ENCODE results near the gene FUT7. TPM values are rescaled to one million over a fixed set of nuclear protein-coding genes. Genes with fewer than 3 reads are reported as not detected.

FUT7 gene
- total RNA-seq, 1 donor from 2014 or later = 0.22 TPM

DNA sequence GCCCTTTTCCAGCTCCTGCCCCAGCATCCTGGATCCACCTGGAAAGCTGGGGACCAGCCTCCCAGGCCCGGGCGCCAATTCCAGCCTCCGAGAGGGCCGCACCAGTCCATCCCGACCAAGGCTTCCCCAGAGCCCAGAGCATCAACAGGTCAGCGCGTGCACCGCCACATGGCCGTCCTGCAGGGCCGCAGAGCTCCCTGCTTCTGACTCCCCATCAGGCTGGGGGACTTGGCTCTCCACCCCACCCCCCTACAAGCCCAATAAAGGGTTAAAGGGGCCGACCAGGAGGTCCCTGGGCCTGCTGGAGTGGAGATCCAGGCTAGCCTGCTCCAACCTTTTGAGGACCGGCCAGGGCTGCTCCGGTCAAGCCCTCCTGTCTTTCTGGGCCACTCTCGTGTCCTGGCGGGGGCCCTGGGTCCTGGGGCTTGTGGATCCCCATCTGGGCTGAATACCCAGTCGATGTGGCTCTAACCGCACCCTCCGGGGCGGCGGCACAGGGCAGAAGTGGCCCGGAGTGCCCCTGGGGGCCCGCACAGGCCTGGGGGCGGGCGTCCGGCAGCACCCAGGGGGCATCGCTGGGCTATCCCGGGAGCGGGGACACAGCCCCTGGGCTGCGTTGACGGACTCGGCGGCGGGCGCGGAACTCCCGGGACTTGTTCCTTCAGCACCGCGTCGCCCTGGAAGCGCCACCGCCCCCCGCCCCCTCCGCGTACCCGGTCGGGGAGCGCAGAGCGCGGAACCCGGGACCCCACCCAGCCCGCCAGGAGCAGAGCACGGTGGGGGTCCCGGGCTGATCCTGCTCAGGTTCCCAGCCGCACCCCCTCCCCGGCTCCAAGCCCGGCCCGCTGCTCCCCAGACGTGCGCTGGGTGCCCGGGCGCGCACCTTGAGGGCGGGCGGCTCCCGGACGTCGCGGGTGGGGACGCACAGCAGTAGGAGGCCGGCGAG is 21.4 kb upstream of the FUT7 start:
- DNase-seq (ENCODE audit: low spot score) = no peak
- intact Hi-C loops (cut with DNase I) = no loop called here

DNA sequence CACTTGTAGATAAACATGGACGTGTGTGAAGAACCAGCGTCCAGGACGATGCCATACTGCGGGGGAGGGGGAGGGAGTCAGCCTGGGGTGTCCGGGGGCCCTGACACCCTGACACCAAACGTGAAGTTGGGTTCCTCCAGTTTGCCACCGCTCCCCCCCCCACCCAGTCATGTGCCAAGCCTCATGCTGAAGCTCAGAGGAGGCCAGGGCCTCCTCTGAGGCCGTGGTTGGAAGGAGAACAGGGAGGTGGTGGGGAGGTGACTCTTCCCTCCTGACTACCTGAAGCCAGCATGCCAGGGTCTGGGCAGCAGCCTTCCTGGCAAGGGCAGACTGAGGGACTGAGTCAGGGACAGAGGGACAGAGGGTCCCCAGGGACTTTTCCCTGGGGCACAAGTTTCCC is 20.4 kb upstream of the FUT7 start:
- intact Hi-C loops (cut with DNase I) = no loop called here

DNA sequence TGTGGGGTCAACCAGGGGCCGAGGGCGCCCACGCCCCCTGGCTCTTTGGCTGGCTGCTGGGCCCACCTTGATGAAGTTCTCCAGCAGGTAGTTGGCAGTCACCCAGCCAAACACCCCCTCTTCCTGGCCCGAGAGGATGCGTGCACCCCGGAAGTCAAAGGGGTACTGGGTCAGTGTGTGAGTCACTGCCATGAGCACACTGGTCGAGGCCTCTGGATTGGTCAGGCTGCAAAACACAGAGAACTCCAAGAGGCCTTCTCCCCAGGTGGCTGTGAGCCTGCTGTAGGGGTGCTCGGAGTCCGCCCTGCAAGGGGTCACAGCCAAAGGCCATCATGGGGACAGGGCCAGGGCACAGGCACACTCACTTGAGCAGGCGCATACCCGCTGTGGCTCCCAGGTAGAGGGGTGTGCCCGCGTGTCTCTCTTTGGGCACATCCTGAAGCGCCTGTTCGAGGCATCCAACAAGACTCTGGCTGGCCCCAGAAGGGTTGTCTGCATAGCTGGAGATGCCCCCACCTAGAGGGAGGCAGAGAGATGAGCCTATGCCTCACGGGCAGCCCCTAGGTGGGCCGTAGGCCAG is 19.3 kb upstream of the FUT7 start:
- no peak for DNase-seq (ENCODE audit: low spot score)

More for the DNA sequence above, 20.4 kb upstream of the FUT7 start:
- no peak for DNase-seq (ENCODE audit: low spot score)

GRCh38 chr9:137050570-137050969 is 18.7 kb upstream of the FUT7 start:
- DNase-seq (ENCODE audit: low spot score) = no peak
- intact Hi-C loops (cut with DNase I) = no loop called here

More for the DNA sequence above, 19.3 kb upstream of the FUT7 start:
- intact Hi-C loops (cut with DNase I) = no loop called here

DNA sequence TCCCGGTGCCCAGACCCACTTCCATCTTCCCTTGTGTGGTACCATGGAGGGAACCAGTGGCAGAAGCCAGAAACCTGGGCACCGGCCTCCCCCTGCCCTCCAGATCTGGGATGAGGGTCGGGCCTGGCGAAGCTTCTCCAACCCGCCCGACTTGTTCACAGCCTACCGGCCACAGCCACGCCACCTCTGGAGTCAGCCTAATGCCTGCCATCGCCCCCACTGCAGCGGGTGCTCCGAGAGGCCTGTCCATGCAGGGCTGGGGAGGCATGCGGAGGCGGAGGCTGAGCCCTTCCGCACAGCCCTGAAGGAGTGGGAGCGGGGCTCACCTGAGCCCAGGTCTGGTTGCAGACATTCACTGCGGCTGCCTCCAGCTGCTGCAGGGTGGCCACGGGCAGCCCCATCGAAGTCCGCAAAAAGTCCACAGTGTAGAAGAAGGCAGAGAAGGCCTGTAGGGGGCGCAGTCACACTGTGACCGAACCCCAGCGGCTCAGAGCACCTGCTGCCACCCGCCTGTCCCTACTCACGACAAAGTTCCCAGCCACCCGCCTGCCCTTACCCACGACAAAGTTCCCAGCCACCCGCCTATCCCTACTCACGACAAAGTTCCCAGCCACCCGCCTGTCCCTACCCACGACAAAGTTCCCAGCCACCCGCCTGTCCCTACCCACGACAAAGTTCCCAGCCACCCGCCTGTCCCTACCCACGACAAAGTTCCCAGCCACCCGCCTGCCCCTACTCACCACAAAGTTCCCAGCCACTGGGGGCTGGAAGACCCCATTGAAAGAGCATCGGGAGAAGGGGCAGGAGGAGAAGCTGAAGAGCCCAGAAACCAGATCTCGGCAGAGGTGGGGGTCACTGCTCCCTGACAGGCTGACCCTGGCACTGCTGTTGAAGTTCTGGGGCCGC is 17.9 kb upstream of the FUT7 start:
- intact Hi-C loops (cut with DNase I) = no loop called here
- no peak for DNase-seq (ENCODE audit: low spot score)

DNA sequence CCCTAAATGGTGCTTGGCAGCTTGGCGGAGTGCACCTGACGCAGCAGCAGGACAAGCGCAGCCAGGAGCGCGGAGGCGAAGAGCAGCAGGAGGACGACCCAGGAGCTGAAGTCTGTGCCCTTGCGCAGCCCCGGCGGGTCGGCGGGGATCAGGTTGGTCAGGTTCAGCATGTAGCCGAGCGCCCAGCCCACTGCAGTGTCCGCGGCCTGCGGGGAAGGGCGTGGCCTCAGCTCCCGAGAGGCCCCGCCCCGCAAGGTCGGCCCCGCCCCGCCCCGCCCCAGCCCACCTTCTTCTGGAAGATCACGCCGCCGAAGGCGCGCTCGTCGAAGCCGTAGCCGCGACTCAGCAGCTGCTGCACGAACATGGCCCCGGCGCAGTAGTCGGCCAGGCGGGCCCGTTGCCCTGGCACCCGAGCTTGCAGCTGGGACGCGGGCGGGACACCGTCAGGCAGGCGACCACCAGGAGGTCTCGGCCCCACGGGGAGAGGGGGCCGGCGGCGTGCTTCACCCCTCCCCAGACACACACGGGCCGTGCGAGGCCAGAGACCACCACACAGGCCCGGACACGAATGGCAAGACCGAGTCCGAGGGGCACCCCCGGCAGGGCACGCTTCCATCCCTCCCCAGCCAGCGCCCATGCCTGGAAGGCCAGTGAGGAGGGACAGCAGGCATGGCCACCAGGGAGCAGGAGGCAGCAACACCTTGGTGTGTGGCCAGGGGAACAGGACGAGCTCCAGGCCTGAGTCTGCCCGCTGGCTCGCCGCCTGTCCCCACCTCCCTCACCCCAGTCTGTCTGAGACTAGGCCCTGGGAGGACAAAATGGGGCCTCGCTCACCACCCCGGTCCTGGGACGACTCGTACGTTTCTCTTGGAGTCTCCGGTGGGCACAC is 17.0 kb upstream of the FUT7 start:
- DNase-seq (ENCODE audit: low spot score) = no peak
- intact Hi-C loops (cut with DNase I) = no loop called here

DNA sequence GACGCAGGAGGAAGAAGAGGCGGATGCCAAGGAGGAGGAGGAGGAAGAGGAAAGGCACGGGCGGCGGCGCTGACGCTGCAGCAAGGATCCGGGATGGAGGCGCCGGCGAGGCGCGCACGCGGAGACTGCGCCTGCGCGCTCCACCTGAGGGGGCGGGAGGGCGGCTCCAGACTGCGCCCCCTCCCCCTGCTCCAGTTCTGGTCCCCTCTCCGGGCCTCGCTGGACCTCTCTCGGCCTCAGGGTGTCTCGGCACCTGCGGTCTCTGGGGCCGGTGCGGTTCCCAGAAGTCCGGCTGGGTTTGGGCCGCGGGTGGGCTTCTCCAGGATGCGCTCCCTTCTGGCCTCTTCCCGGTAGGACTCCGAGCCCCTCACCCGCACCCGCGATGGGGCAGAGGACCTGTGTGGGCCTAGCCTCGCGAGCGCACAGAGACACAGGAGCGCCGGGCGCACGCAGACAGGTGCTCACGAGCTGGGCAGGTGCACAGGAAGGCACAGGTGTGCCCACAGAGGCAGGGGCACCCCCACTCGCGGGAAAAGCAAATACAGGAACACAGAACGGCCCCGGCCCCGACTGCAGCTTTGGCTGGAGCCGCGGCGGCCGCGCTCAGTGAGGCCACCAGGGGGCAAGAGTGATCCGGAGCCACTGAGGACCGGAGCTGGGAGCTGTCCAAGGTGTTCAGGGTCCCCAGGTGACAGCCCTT is 14.3 kb upstream of the FUT7 start, which contains the start of gene NPDC1:
NPDC1 (minus strand) TSS at position 90 of the 700 bp plus-strand sequence. CDS start 188 bp downstream, outside the sequence.
- intact Hi-C loops (cut with DNase I) = loop anchor here (2.0 kb wide), 1 partner anchor 23 kb away; no protein-coding TSS in a partner anchor
- peak; percentile 90 for DNase-seq (ENCODE audit: low spot score)

DNA sequence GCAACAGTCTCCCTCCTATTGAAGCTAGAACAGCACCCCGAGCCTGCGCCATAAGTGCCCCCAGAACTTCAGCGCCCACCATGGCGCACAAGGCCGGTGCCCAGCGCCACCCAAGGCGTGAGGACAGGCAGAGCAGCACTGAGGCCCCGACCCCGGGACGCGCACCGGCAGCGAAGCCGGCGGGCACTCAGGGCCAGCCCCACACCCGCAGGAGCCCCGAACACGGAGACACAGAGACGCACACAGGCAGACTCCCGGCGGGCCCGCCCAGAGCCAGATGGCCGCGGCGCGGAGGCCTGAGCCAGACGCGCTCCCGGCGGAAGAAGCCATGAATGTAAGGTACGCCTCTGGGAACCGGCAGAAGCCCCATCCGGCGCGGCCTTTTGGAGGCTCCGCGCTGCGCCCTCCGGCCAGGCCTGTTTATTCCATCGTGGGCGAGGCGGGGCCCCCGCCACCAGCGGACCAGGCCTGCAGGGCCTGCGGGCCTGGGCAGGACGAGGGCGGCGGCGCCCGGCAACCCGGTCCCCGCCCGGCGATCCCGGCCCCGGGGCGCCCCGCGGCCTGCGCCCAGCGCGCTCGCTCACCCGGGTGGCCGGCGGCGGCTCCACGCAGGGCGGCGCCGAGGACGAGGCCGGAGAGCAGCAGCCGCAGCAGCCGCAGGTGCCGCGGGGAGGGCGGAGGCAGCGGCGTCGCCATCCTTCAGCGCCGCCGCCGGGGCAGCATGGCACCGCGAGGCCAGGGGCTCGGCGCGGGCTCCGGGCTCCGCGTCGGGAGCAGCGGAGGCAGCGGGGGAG is 13.6 kb upstream of the FUT7 start:
- intact Hi-C loops (cut with DNase I) = loop anchor here (2.0 kb wide), 1 partner anchor 23 kb away; no protein-coding TSS in a partner anchor
- DNase-seq (ENCODE audit: low spot score) = no peak

DNA sequence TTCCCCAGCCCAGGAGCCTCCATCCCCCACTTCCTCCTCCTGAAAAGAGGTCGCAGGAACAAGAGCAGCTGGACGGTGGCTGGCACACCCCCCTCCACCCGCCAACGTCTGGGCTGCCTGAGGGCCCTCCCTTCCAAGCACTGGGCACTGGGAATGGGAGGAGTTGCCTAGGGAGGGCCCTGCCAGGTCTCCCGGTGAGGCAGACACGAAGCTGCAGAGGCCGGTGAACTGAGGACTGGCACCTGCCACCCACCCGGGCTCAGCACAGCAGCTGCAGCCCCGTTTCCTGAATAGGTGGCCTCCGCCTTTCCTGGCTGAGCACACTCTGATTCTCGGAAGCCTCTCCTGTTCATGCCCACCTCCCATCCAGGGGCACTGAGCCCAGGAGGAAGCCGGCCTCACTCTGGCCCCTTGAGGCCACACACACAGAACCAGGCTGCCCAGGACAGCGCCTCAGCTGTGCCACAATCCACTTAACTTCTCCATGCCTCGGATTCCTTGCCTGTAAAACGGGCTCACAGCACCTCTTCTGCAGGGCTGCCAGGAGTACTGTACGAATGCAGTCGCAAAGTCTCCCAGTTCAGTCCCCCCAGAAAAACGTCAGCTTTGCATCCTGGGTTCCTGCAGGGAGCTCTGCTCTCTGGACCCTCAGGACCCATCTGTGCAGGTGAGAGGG is 12.8 kb upstream of the FUT7 start:
- no peak for DNase-seq (ENCODE audit: low spot score)
- intact Hi-C loops (cut with DNase I) = no loop called here

DNA sequence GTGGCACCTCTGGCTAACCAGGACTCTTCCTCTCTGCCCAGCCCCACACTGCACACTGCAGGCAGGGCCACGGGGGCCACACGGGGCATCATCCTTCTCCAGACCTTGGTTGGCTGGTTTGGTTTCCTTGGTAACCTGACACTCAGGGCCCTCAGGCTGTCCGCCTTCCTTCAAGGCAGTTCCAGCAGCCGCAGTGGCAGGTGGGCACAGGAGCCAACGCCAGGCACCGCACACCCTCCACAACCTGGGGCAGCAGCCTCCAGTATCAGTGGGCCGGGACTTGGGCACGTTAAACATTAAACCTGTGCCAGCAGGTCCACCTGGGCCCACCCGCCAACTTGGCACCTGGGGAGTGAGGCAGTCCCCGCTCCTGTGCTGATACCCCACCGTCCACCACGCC is 12.1 kb upstream of the FUT7 start:
- no peak for DNase-seq (ENCODE audit: low spot score)
- intact Hi-C loops (cut with DNase I) = no loop called here

- intact Hi-C loops (cut with DNase I) = no loop called here
- DNase-seq (ENCODE audit: low spot score) = no peak
Observed at GRCh38 chr9:137042751-137043727, 11.2 kb upstream of the FUT7 start.

- DNase-seq (ENCODE audit: low spot score) = no peak
- intact Hi-C loops (cut with DNase I) = no loop called here
Observed at GRCh38 chr9:137041124-137041523, 9.2 kb upstream of the FUT7 start.

DNA sequence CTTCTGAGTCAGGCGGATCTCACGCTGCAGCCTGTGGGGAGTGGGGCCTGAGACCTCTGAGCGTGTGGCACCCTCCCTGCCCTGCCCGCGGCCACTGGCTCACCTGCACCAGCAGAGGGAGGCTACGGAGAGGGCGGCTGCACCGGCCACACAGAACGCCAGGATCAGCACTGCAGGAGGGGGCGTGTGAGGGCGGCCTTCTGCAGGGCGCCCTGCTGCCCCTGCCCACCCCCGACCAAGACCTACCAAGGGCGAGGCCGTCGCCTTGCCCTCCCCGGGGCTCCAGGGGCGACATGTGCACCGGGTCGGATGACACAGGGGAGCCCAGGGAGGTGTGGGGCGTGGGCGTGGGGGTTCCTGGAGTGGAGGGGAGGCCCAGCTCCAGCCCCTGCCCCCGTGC is 8.7 kb upstream of the FUT7 start:
- intact Hi-C loops (cut with DNase I) = no loop called here
- no peak for DNase-seq (ENCODE audit: low spot score)

DNA sequence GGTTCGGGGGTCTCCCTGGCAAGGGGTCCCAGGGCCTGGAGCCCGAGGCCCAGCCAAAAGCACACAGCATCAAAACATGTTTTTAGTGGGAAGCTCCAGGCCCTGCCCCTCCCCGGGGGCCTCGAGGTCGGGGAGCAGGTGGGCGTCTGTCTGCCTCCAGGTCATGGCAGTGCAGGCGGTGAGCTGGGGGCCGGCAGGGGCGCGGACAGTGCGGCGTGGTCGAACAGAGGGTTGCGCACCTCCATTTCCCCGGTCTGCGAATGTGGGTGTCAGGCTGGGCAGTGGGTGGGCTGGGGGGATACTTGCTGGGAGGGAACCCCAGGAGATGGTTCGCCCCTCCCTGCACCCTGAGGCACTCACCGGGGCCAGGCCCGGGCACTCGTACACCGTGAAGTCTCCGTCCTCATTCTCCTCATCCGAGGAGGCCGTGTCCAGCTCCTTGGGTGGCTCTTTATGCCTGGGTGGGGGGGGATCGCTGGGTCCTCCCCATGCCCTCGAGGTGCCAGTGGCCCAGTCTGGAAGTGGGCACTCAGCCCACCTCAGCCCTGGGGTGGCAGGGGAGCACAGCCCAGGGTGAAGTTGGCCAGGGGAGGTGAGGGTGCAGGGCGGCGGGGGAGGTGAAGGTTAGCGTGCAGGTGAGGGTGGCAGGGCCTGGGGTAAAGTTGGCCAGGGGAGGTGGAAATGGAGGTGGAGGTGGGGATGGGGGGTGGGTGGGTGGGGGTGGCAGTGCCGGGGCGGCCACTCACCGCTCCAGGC is 7.9 kb upstream of the FUT7 start:
- no peak for DNase-seq (ENCODE audit: low spot score)
- intact Hi-C loops (cut with DNase I) = no loop called here

DNA sequence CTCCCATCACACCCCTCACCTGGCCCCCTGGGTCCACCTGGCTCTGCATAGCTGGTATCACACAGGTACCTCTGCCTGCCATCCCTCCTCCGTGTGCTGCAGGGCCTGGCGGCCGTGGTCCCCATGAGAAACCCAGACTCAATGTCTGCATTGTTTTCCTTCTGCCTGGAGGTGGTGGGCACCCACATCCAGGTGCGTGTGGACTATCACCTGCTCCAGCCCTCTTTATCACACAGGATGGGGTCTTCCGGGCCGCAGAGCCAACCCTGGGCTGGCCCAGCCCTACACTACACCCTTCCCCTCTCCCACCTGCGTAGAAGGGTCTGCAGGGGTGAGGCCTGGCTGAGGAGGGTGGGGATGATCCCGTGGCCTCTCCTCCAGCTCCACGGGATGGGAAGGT is 7.0 kb upstream of the FUT7 start:
- intact Hi-C loops (cut with DNase I) = no loop called here
- DNase-seq (ENCODE audit: low spot score) = no peak
